ENCODE data around the gene PTAR1.

- TF ChIP-seq, protein P1, sequence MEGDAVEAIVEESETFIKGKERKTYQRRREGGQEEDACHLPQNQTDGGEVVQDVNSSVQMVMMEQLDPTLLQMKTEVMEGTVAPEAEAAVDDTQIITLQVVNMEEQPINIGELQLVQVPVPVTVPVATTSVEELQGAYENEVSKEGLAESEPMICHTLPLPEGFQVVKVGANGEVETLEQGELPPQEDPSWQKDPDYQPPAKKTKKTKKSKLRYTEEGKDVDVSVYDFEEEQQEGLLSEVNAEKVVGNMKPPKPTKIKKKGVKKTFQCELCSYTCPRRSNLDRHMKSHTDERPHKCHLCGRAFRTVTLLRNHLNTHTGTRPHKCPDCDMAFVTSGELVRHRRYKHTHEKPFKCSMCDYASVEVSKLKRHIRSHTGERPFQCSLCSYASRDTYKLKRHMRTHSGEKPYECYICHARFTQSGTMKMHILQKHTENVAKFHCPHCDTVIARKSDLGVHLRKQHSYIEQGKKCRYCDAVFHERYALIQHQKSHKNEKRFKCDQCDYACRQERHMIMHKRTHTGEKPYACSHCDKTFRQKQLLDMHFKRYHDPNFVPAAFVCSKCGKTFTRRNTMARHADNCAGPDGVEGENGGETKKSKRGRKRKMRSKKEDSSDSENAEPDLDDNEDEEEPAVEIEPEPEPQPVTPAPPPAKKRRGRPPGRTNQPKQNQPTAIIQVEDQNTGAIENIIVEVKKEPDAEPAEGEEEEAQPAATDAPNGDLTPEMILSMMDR (IDR thresholded peaks at IDR 0.05): no peak
- no peak for TF ChIP-seq POLR2A (IDR thresholded peaks at IDR 0.05)
Measured at GRCh38 chr9:69806627-69807026, 46.8 kb upstream of the PTAR1 start.
